OCI-LY7 (cell line): ENCODE results near the gene KIF21B. TPM values are rescaled to one million over a fixed set of nuclear protein-coding genes. Genes with fewer than 3 reads are reported as not detected.

Experiments
- BruUV-seq: library from RNA; stranded (reverse); fragments of 400-500 nt; replicated peaks from 2 replicates; lab custom pipeline; 2021; lab: Mats Ljungman, UMichigan
- CTCF ChIA-PET: fragments of 300-600 bp; sonication (Branson Sonifier 250); formaldehyde crosslinking; loops from one replicate; lab custom pipeline; 2022; ENCODE audit warnings: antibody characterized with exemption; ENCODE audit not compliant: unreplicated experiment; lab: Charles Lee
- POLR2A ChIA-PET: fragments of 300-600 bp; sonication (Branson Sonifier 250); formaldehyde crosslinking; loops from one replicate; lab custom pipeline; 2022; ENCODE audit warnings: antibody characterized with exemption; lab: Charles Lee
- DNase-seq: peaks from one replicate; pipeline ENCODE4 v3.0.0-alpha.2; 2015; ENCODE audit warnings: low spot score
- H2AFZ ChIP-seq: fragments of 200-600 bp; sonication (generic), shearing (Covaris generic); 2 replicates; pipeline ENCODE4 v1.6.1; 2014; ENCODE audit warnings: mild to moderate bottlenecking, antibody characterized with exemption, low read length, moderate library complexity
- H3K27ac ChIP-seq: fragments of 200-600 bp; sonication (generic); 2 replicates; pipeline ENCODE4 v1.5.1; 2014; ENCODE audit warnings: mixed run types, low read depth, mild to moderate bottlenecking, moderate library complexity, low read length, inconsistent platforms; ENCODE audit not compliant: poor library complexity, severe bottlenecking
- H3K36me3 ChIP-seq: fragments of 200-600 bp; sonication (generic); 2 replicates; pipeline ENCODE4 v1.6.1; 2014; ENCODE audit warnings: mild to moderate bottlenecking, antibody characterized with exemption, low read length, moderate library complexity, mixed read lengths; ENCODE audit not compliant: insufficient read depth
- H3K4me1 ChIP-seq: fragments of 200-600 bp; sonication (generic); 2 replicates; pipeline ENCODE4 v1.5.1; 2014; ENCODE audit warnings: mild to moderate bottlenecking, low read length; ENCODE audit not compliant: insufficient read depth, poor library complexity, severe bottlenecking
- H3K4me2 ChIP-seq: fragments of 200-600 bp; sonication (generic); 2 replicates; pipeline ENCODE4 v1.6.1; 2014; ENCODE audit warnings: mild to moderate bottlenecking, low read length
- H3K4me3 ChIP-seq: fragments of 200-600 bp; sonication (generic); 2 replicates; pipeline ENCODE4 v1.5.1; 2014; ENCODE audit warnings: mild to moderate bottlenecking, low read depth, low read length; ENCODE audit not compliant: poor library complexity, severe bottlenecking
- H3K79me2 ChIP-seq: fragments of 200-600 bp; sonication (generic); 2 replicates; pipeline ENCODE4 v1.6.1; 2016; ENCODE audit warnings: low read depth, mild to moderate bottlenecking, low read length, moderate library complexity, mixed read lengths; ENCODE audit not compliant: insufficient read depth
- H3K9me2 ChIP-seq: fragments of 200-600 bp; sonication (generic); 2 replicates; pipeline ENCODE4 v1.6.1; 2016; ENCODE audit warnings: mild to moderate bottlenecking, low read length, mixed read lengths; ENCODE audit not compliant: insufficient read depth
- H3K9me3 ChIP-seq: fragments of 200-600 bp; sonication (generic); 2 replicates; pipeline ENCODE4 v1.6.1; 2014; ENCODE audit warnings: mild to moderate bottlenecking, mixed run types, low read length, mixed read lengths
- H4K20me1 ChIP-seq: fragments of 200-600 bp; sonication (generic); 2 replicates; pipeline ENCODE4 v1.6.1; 2014; ENCODE audit warnings: mild to moderate bottlenecking, antibody characterized with exemption, low read length, moderate library complexity, mixed read lengths; ENCODE audit not compliant: insufficient read depth
- CTCF ChIP-seq: fragments of 200-600 bp; sonication (generic); conservative IDR thresholded peaks from 2 replicates; pipeline ENCODE4 v1.5.1; 2014; ENCODE audit warnings: mild to moderate bottlenecking, antibody characterized with exemption, low read length, moderate library complexity, mixed read lengths
- EZH2phosphoT487 ChIP-seq: fragments of 200-600 bp; sonication (generic); IDR thresholded peaks from 2 replicates; pipeline ENCODE4 v1.6.1; 2018; ENCODE audit warnings: low read depth, borderline replicate concordance, mild to moderate bottlenecking, mixed run types, antibody characterized with exemption, low read length, moderate library complexity, mixed read lengths
- intact Hi-C: fragments of 100-400 bp; cut with micrococcal nuclease; formaldehyde crosslinking; loops from one replicate; pipeline ENCODE4 v1.10.0; 2022; ENCODE audit not compliant: unreplicated experiment
- total RNA-seq, 2 experiments: library from RNA; depleted of rRNA in 1 of 2; stranded (reverse); fragments of >200 nt in 1 of 2; shearing (Covaris generic) in 1 of 2; gene quantifications; 2 replicates each; pipeline ENCODE4 v1.2.3, GENCODE V29; 2014 to 2022

Gene KIF21B
- total RNA-seq, 2 experiments from 2014 or later: 30.5 to 65.7 TPM

- Histone ChIP-seq H3K4me1 (no peaks in the 10 kb centered on the region), H2AFZ (no peak overlapping the region), H4K20me1 (no peaks in the 10 kb centered on the region), H3K79me2 (no peaks in the 10 kb centered on the region), H3K4me2 (no peak overlapping the region), H3K9me2 (no peaks in the 10 kb centered on the region), H3K27ac (no peak overlapping the region), H3K4me3 (no peak overlapping the region), H3K36me3 (no peaks in the 10 kb centered on the region), H3K9me3 (no peaks in the 10 kb centered on the region)
- no peak for DNase-seq
- TF ChIP-seq EZH2phosphoT487 (no peak), CTCF (no peak)
- ChIA-PET CTCF (interaction anchor here (0.6 kb wide), 1 partner anchor 9 kb away, joined by 3 read pairs; no protein-coding TSS in a partner anchor), POLR2A (no interaction called here)
- BruUV-seq: no TSS peak
- intact Hi-C loops: no loop called here
Measured at GRCh38 chr1:200929530-200930278, 93.8 kb downstream of the KIF21B start.

GRCh38 chr1:200925831-200926230 is 97.7 kb downstream of the KIF21B start:
- Histone ChIP-seq H2AFZ (no peak overlapping the region), H3K4me3 (no peak overlapping the region), H3K79me2 (no peaks in the 10 kb centered on the region), H3K27ac (no peak overlapping the region), H3K4me1 (no peaks in the 10 kb centered on the region), H4K20me1 (no peaks in the 10 kb centered on the region), H3K9me3 (no peaks in the 10 kb centered on the region), H3K36me3 (no peaks in the 10 kb centered on the region), H3K4me2 (no peak overlapping the region), H3K9me2 (no peaks in the 10 kb centered on the region)
- ChIA-PET POLR2A (no interaction called here), CTCF (no interaction called here)
- TF ChIP-seq EZH2phosphoT487 (no peak), CTCF (no peak)
- no TSS peak for BruUV-seq
- intact Hi-C loops: no loop called here
- no peak for DNase-seq

GRCh38 chr1:200923601-200924000 is 99.9 kb downstream of the KIF21B start:
- H3K79me2 ChIP-seq: no peaks in the 10 kb centered on the region
- CTCF ChIA-PET: no interaction called here
- DNase-seq: no peak
- TF ChIP-seq CTCF: no peak
- TF ChIP-seq EZH2phosphoT487: no peak
- H3K9me3 ChIP-seq: no peaks in the 10 kb centered on the region
- no peak overlapping the region for H2AFZ ChIP-seq
- H3K9me2 ChIP-seq: no peaks in the 10 kb centered on the region
- no peaks in the 10 kb centered on the region for H3K36me3 ChIP-seq
- BruUV-seq: no TSS peak
- intact Hi-C loops: no loop called here
- H3K4me2 ChIP-seq: no peak overlapping the region
- H3K27ac ChIP-seq: no peak overlapping the region
- H4K20me1 ChIP-seq: no peaks in the 10 kb centered on the region
- POLR2A ChIA-PET: no interaction called here
- no peaks in the 10 kb centered on the region for H3K4me1 ChIP-seq
- no peak overlapping the region for H3K4me3 ChIP-seq
